WTC11 (cell line): ENCODE data around the gene MDFIC. TPM values are rescaled to one million over a fixed set of nuclear protein-coding genes. Genes with fewer than 3 reads are reported as not detected.

Source experiments
- ATAC-seq: fragments of 200-7000 bp; cut with Tn5 transposase; 2 replicates; pipeline ENCODE4 v1.10.0; 2021; ENCODE audit warnings: mild to moderate bottlenecking, moderate library complexity
- CTCF ChIA-PET: fragments of 300-600 bp; sonication (Branson Sonifier 250); formaldehyde crosslinking; loops from one replicate; lab custom pipeline; 2021; ENCODE audit warnings: antibody characterized with exemption; lab: Charles Lee
- POLR2A ChIA-PET: fragments of 350-600 bp; sonication (Branson Sonifier 250); formaldehyde crosslinking; loops from one replicate; lab custom pipeline; 2021; ENCODE audit warnings: antibody characterized with exemption; lab: Charles Lee
- DNase-seq: peaks from one replicate; pipeline ENCODE4 v3.0.0; 2021; ENCODE audit warnings: low spot score
- H3K27ac Mint-ChIP-seq: 2 replicates; pipeline ENCODE4 v1.8.0; 2021; ENCODE audit warnings: mixed read lengths
- H3K27me3 Mint-ChIP-seq: 2 replicates; pipeline ENCODE4 v1.8.0; 2021; ENCODE audit warnings: low read depth, mild to moderate bottlenecking, moderate library complexity, mixed read lengths
- H3K36me3 Mint-ChIP-seq: 2 replicates; pipeline ENCODE4 v1.8.0; 2021; ENCODE audit warnings: mixed read lengths
- H3K4me1 Mint-ChIP-seq: 2 replicates; pipeline ENCODE4 v1.8.0; 2022; ENCODE audit warnings: mixed read lengths
- H3K4me3 Mint-ChIP-seq: 2 replicates; pipeline ENCODE4 v1.8.0; 2021; ENCODE audit warnings: mild to moderate bottlenecking, moderate library complexity, mixed read lengths
- H3K9me3 Mint-ChIP-seq: 2 replicates; pipeline ENCODE4 v1.8.0; 2021; ENCODE audit warnings: mixed read lengths
- ARID4B ChIP-seq: sonication (generic); formaldehyde crosslinking; IDR thresholded peaks from 2 replicates; pipeline ENCODE4 v1.8.0; 2023; ENCODE audit warnings: missing genetic modification reagents, mild to moderate bottlenecking, borderline replicate concordance
- ATF2 ChIP-seq: sonication (generic); formaldehyde crosslinking; IDR thresholded peaks from 2 replicates; pipeline ENCODE4 v1.8.1; 2022; ENCODE audit warnings: low read depth, missing genetic modification reagents, borderline replicate concordance
- CREB1 ChIP-seq: sonication (generic); formaldehyde crosslinking; IDR thresholded peaks from 2 replicates; pipeline ENCODE4 v1.8.0; 2023; ENCODE audit warnings: mild to moderate bottlenecking, missing genetic modification reagents
- ESRRA ChIP-seq: sonication (generic); formaldehyde crosslinking; IDR thresholded peaks from 2 replicates; pipeline ENCODE4 v1.8.1; 2022; ENCODE audit warnings: mild to moderate bottlenecking, missing genetic modification reagents, borderline replicate concordance
- ETV6 ChIP-seq: sonication (generic); formaldehyde crosslinking; IDR thresholded peaks from 2 replicates; pipeline ENCODE4 v1.8.1; 2022; ENCODE audit warnings: mild to moderate bottlenecking, missing genetic modification reagents
- FOXP4 ChIP-seq: sonication (generic); formaldehyde crosslinking; IDR thresholded peaks from 2 replicates; pipeline ENCODE4 v1.8.0; 2022; ENCODE audit warnings: mild to moderate bottlenecking, missing genetic modification reagents
- IRF1 ChIP-seq: sonication (generic); formaldehyde crosslinking; IDR thresholded peaks from 2 replicates; pipeline ENCODE4 v1.8.0; 2023; ENCODE audit warnings: missing genetic modification reagents
- JAZF1 ChIP-seq: fragments of 250-450 bp; sonication (Bioruptor Pico); IDR thresholded peaks from 2 replicates; pipeline ENCODE4 v1.9.0; 2021; ENCODE audit warnings: moderate library complexity, mild to moderate bottlenecking, inconsistent platforms
- MYBL2 ChIP-seq: sonication (generic); formaldehyde crosslinking; IDR thresholded peaks from 2 replicates; pipeline ENCODE4 v1.8.1; 2023; ENCODE audit warnings: mild to moderate bottlenecking, moderate library complexity, missing genetic modification reagents
- NFATC4 ChIP-seq: fragments of 250-450 bp; sonication (Bioruptor Pico); IDR thresholded peaks from 2 replicates; pipeline ENCODE4 v1.9.0; 2021; ENCODE audit warnings: mild to moderate bottlenecking
- NFE2L1 ChIP-seq: sonication (generic); formaldehyde crosslinking; IDR thresholded peaks from 2 replicates; pipeline ENCODE4 v1.8.1; 2023; ENCODE audit warnings: missing genetic modification reagents
- PRRX2 ChIP-seq: fragments of 250-450 bp; sonication (Bioruptor Pico); IDR thresholded peaks from 2 replicates; pipeline ENCODE4 v1.8.0; 2021; ENCODE audit warnings: mild to moderate bottlenecking
- RORB ChIP-seq: fragments of 250-450 bp; sonication (Bioruptor Pico); IDR thresholded peaks from 2 replicates; pipeline ENCODE4 v1.9.0; 2021; ENCODE audit warnings: mild to moderate bottlenecking
- USF1 ChIP-seq: sonication (generic); formaldehyde crosslinking; IDR thresholded peaks from 2 replicates; pipeline ENCODE4 v1.8.0; 2022; ENCODE audit warnings: mild to moderate bottlenecking, missing genetic modification reagents
- ZMAT4 ChIP-seq: fragments of 250-450 bp; sonication (Bioruptor Pico); IDR thresholded peaks from 2 replicates; pipeline ENCODE4 v1.9.0; 2021; ENCODE audit warnings: mild to moderate bottlenecking
- ZNF219 ChIP-seq: sonication (generic); formaldehyde crosslinking; IDR thresholded peaks from 2 replicates; pipeline ENCODE4 v1.8.0; 2023; ENCODE audit warnings: missing genetic modification reagents, mild to moderate bottlenecking, borderline replicate concordance
- ZNF317 ChIP-seq: sonication (generic); formaldehyde crosslinking; IDR thresholded peaks from 2 replicates; pipeline ENCODE4 v1.8.1; 2023; ENCODE audit warnings: low read depth, mild to moderate bottlenecking, moderate library complexity, missing genetic modification reagents, borderline replicate concordance
- ZNF396 ChIP-seq: fragments of 250-450 bp; sonication (Bioruptor Pico); IDR thresholded peaks from 2 replicates; pipeline ENCODE4 v1.8.0; 2021; ENCODE audit warnings: mild to moderate bottlenecking, moderate library complexity, borderline replicate concordance
- total RNA-seq: library from RNA; stranded (reverse); gene quantifications from 3 replicates; pipeline ENCODE4 v1.2.3, GENCODE V29; 2021
- TF ChIP-seq, protein P1 (sequence below): sonication (generic); formaldehyde crosslinking; IDR thresholded peaks from 2 replicates; pipeline ENCODE4 v1.8.1; 2022; ENCODE audit warnings: mild to moderate bottlenecking, moderate library complexity, missing genetic modification reagents

MDFIC gene
- total RNA-seq, 1 experiment from 2014 or later = 8.4 TPM

DNA sequence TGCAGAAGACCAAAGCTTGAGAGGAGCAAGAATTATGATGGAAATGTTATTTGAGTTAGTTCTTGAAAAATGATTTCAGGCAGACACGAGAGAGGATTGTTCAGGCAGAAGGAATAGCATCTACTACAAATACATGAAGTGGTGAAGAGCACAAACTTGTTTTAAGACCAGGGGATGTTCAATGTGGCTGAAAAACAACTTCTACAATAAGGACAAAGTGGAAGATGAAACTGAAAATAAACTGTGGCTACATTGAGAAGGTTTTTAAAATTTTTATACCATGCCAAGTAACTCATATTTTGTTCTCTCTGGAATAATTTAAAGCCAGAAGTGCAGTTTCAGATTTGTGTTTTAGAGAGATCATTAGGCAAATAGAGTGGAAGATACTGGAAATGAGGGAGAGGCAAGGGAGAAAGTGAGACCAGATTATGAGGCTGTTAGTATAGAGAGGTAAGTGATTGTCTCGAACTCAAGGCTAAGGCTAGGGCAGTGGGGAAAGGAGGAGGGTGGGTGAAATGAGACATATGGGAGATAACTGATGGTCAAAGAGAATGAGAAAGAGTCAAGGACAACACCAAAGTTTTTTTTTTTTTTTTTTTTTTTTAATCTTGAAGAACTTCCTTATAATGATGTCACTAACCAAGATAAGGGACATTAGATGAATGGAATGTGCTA is 115.4 kb downstream of the MDFIC start (continued):
- TF ChIP-seq NFATC4 (CRISPR knock-in tag) = no peak
- no peak for TF ChIP-seq ZNF219 (CRISPR knock-in tag)
- no peak for TF ChIP-seq ESRRA (CRISPR knock-in tag)
- no peak for TF ChIP-seq PRRX2 (CRISPR knock-in tag)

DNA sequence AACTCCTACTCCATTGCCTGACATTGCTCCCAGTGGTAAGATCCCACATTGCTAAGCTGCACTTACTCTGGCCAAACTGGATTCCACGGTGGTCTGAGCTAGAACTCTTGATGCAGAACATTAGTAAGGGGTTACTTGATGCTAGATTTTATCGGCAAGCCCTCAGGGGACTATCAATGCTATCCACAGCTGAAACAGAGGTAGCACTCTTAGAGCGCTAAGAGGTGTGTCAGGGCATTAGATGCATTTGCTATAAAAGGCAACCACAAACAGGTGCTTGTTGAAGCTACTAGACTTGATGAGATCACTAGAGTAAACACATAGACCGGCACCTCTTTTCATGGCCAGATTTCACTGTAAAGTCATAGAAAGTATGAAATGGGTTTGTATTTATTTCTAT is 116.3 kb downstream of the MDFIC start:
- Mint-ChIP-seq H3K4me1 (peaks cover 9% of the 10 kb centered on the region), H3K4me3 (no peak overlapping the region), H3K36me3 (no peaks in the 10 kb centered on the region), H3K27ac (no peak overlapping the region), H3K9me3 (no peaks in the 10 kb centered on the region), H3K27me3 (no peaks in the 10 kb centered on the region)
- POLR2A ChIA-PET = no interaction called here
- TF ChIP-seq ZNF396 (CRISPR knock-in tag) (no peak), ARID4B (CRISPR knock-in tag) (no peak), ZMAT4 (CRISPR knock-in tag) (no peak), ZNF317 (no peak), FOXP4 (CRISPR knock-in tag) (no peak), USF1 (CRISPR knock-in tag) (no peak), CREB1 (no peak), IRF1 (CRISPR knock-in tag) (no peak), ATF2 (CRISPR knock-in tag) (no peak), JAZF1 (no peak), NFE2L1 (CRISPR knock-in tag) (no peak), ETV6 (CRISPR knock-in tag) (no peak), MYBL2 (CRISPR knock-in tag) (no peak), RORB (CRISPR knock-in tag) (no peak), ESRRA (CRISPR knock-in tag) (no peak)
- TF ChIP-seq, protein P1, sequence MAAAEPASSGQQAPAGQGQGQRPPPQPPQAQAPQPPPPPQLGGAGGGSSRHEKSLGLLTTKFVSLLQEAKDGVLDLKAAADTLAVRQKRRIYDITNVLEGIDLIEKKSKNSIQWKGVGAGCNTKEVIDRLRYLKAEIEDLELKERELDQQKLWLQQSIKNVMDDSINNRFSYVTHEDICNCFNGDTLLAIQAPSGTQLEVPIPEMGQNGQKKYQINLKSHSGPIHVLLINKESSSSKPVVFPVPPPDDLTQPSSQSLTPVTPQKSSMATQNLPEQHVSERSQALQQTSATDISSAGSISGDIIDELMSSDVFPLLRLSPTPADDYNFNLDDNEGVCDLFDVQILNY (CRISPR knock-in tag) = no peak
- CTCF ChIA-PET = interaction anchor here (0.6 kb wide), 1 partner anchor 173 kb away, joined by 3 read pairs; no protein-coding TSS in a partner anchor
- DNase-seq = no peak
- no peak for ATAC-seq
